Lung microvascular endothelial cell (primary cell): ENCODE data around the gene ZC2HC1C. TPM values are rescaled to one million over a fixed set of nuclear protein-coding genes. Genes with fewer than 3 reads are reported as not detected.

Experiments
- DNase-seq, 2 donors: peaks; one replicate each; pipeline versions ENCODE4 v3.0.0 to v3.0.0-alpha.2; 2010; ENCODE audit warnings: low read depth in 2 of 2
- total RNA-seq: library from RNA; depleted of rRNA; stranded (reverse); fragments of >200 nt; gene quantifications from 2 replicates; pipeline ENCODE4 v1.2.1, GENCODE V29; 2014

Gene ZC2HC1C
- total RNA-seq: 0.40 and 0.44 TPM in 2 replicates

- peak; percentile 94 to 95 for DNase-seq
Observed at GRCh38 chr14:75069121-75069810, at the start of gene ZC2HC1C. Gene ZC2HC1C, plus strand, starts transcription at chr14:75069641. Its CDS starts 933 bp downstream, at chr14:75070574.

- peak; percentile 29 to 33 for DNase-seq
Observed at GRCh38 chr14:75022655-75023054, 46.8 kb upstream of the ZC2HC1C start.

- DNase-seq: peak in 1 of 2 donors; percentile 72
Observed at GRCh38 chr14:75023108-75023507, 46.3 kb upstream of the ZC2HC1C start.

- DNase-seq: peak; percentile 28 to 94
Observed at GRCh38 chr14:75025082-75025481, 44.4 kb upstream of the ZC2HC1C start.

GRCh38 chr14:75025876-75026275 is 43.6 kb upstream of the ZC2HC1C start:
- no peak for DNase-seq

- DNase-seq: no peak
Observed at GRCh38 chr14:75030147-75030546, 39.3 kb upstream of the ZC2HC1C start.

GRCh38 chr14:75032939-75033338 is 36.5 kb upstream of the ZC2HC1C start:
- DNase-seq: no peak

GRCh38 chr14:75040507-75040906 is 28.9 kb upstream of the ZC2HC1C start:
- DNase-seq: no peak

- DNase-seq: no peak
Observed at GRCh38 chr14:75040959-75041358, 28.5 kb upstream of the ZC2HC1C start.

GRCh38 chr14:75041613-75042012 is 27.8 kb upstream of the ZC2HC1C start:
- peak; percentile 23 to 58 for DNase-seq

- DNase-seq: peak in 1 of 2 donors; percentile 33
Observed at GRCh38 chr14:75042035-75042434, 27.4 kb upstream of the ZC2HC1C start.

- peak; percentile 32 to 72 for DNase-seq
Observed at GRCh38 chr14:75044322-75044721, 25.1 kb upstream of the ZC2HC1C start.

- DNase-seq: no peak
Observed at GRCh38 chr14:75044752-75045151, 24.7 kb upstream of the ZC2HC1C start.

GRCh38 chr14:75046275-75046674 is 23.2 kb upstream of the ZC2HC1C start:
- DNase-seq: no peak

GRCh38 chr14:75046899-75047298 is 22.5 kb upstream of the ZC2HC1C start:
- DNase-seq: no peak

- no peak for DNase-seq
Observed at GRCh38 chr14:75047506-75047905, 21.9 kb upstream of the ZC2HC1C start.

GRCh38 chr14:75048101-75048500 is 21.3 kb upstream of the ZC2HC1C start:
- no peak for DNase-seq

- peak in 1 of 2 donors; percentile 34 for DNase-seq
Observed at GRCh38 chr14:75049136-75049535, 20.3 kb upstream of the ZC2HC1C start.

GRCh38 chr14:75049731-75050201 is 19.7 kb upstream of the ZC2HC1C start:
- no peak for DNase-seq

GRCh38 chr14:75050852-75051555 is 18.4 kb upstream of the ZC2HC1C start, which contains the start of gene MLH3:
Gene MLH3, minus strand, starts transcription at chr14:75051467. Its CDS starts 1,812 bp downstream, at chr14:75049655.
- peak; percentile 84 for DNase-seq

- no peak for DNase-seq
Observed at GRCh38 chr14:75051556-75051899, 17.9 kb upstream of the ZC2HC1C start.

- no peak for DNase-seq
Observed at GRCh38 chr14:75053396-75054291, 15.8 kb upstream of the ZC2HC1C start.
